Fibroblast of lung (primary cell): ENCODE measurements around the gene RERE.

Experiments
- CTCF ChIP-seq, 2 donors: IDR thresholded peaks in 1 of 2; conservative IDR thresholded peaks in 1 of 2; 1 replicate in 1 of 2; 2 replicates in 1 of 2; pipeline ENCODE4 v1.5.1; 2011 to 2012; ENCODE audit warnings: low read length in 2 of 2, control low read depth in 1 of 2, inconsistent platforms in 1 of 2, low read depth in 1 of 2, mild to moderate bottlenecking in 1 of 2
- EZH2 ChIP-seq: IDR thresholded peaks from 2 replicates; pipeline ENCODE4 v1.5.1; 2012; ENCODE audit warnings: low read length, control low read depth, mild to moderate bottlenecking; ENCODE audit errors: missing control alignments

GRCh38 chr1:8649875-8650274, 167.6 kb downstream of the RERE start:
- TF ChIP-seq CTCF (conservative IDR thresholded peaks at IDR 0.05 in 1 of 2, IDR thresholded peaks at IDR 0.05 in 1 of 2; ENCODE audit: low read depth in 1 of 2, low read length in 2 of 2) (no peak), EZH2 (no peak)
